Measurements from ENCODE around the gene PALB2. TPM values are rescaled to one million over a fixed set of nuclear protein-coding genes. Genes with fewer than 3 reads are reported as not detected.

Gene PALB2
- total and polyA plus RNA-seq, 10 of the 15 experiments (the other 5 are each of a cell fraction or from before 2014, with no cell fraction given): 9.2 to 24.6 (median 17.6) TPM

DNA sequence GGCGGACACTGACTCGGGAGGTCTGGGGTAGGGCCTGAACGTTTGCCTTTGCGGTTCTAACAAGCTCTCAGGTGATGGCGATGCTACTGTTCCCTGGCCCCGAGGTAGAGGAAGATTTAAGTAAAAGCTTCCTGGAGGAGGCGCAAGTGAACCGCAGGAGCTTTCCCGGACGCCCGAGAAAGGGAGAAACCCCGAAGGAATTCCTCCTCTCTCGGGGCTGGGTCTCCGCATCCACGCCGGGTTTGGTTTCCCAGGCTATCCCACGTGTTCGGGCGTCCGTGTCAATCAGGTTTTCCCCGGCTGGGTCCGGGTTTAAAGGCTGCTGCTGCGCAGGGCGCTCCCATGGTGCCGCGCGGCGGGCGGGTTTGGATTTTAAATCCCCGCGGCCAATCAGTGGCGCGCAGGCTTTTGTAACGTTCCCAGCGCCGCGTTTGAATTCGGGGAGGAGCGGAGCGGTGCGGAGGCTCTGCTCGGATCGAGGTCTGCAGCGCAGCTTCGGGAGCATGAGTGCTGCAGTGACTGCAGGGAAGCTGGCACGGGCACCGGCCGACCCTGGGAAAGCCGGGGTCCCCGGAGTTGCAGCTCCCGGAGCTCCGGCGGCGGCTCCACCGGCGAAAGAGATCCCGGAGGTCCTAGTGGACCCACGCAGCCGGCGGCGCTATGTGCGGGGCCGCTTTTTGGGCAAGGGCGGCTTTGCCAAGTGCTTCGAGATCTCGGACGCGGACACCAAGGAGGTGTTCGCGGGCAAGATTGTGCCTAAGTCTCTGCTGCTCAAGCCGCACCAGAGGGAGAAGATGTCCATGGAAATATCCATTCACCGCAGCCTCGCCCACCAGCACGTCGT lies 37.5 kb upstream of the PALB2 start, which contains the start of gene PLK1 (continued):
- TF ChIP-seq SPI1 (IDR thresholded peaks at IDR 0.05; ENCODE audit: borderline replicate concordance, insufficient read depth, low read depth, low read length) (no peak), CHD2 (IDR thresholded peaks at IDR 0.05; ENCODE audit: borderline replicate concordance, low read depth, low read length) (peak; percentile 64; the same call in 1 of the 2 replicates), ZSCAN29 (IDR thresholded peaks at IDR 0.05) (no peak), NR2C2 (IDR thresholded peaks at IDR 0.05; ENCODE audit: borderline replicate concordance, control insufficient read depth, insufficient read length, low read depth) (no peak), GATAD2B (conservative IDR thresholded peaks at IDR 0.05; ENCODE audit: low read depth) (peak; percentile 92), POLR2A (IDR thresholded peaks at IDR 0.05; ENCODE audit: low read depth, low read length) (peak; percentile 84), NFIC (IDR thresholded peaks at IDR 0.05; ENCODE audit: low read depth, low read length) (0 out of 2 replicates have a peak, but pooled peaks have one; percentile 14), SIN3A (IDR thresholded peaks at IDR 0.05; ENCODE audit: low read depth, low read length) (peak; percentile 99), CBX5 (IDR thresholded peaks at IDR 0.05; ENCODE audit: low read depth) (0 out of 2 replicates have a peak, but pooled peaks have one; percentile 65), CEBPB (IDR thresholded peaks at IDR 0.05; ENCODE audit: borderline replicate concordance in 1 of 2, low read depth in 2 of 2, low read length in 2 of 2) (no peak), RB1 (IDR thresholded peaks at IDR 0.05; ENCODE audit: borderline replicate concordance) (0 out of 2 replicates have a peak, but pooled peaks have one; percentile 57), FOXM1 (IDR thresholded peaks at IDR 0.05; ENCODE audit: low read depth, low read length) (peak; percentile 95), IKZF2 (IDR thresholded peaks at IDR 0.05) (peak; percentile 37; a peak in 1 of 4 replicates), NFYB (IDR thresholded peaks at IDR 0.05; ENCODE audit: insufficient read depth, low read depth, low read length) (peak; percentile 72; the same call in 1 of the 2 replicates), RAD21 (IDR thresholded peaks at IDR 0.05; ENCODE audit: insufficient read depth, low read depth, low read length) (peak; percentile 30; the same call in 1 of the 2 replicates), IKZF1 (conservative IDR thresholded peaks at IDR 0.05) (peak; percentile 82), BHLHE40 (IDR thresholded peaks at IDR 0.05; ENCODE audit: borderline replicate concordance in 1 of 2, low read depth in 2 of 2, low read length in 1 of 2) (0 out of 4 replicates have a peak, but pooled peaks of 1 of the 2 experiments have one; percentile 32), TCF12 (IDR thresholded peaks at IDR 0.05; ENCODE audit: low read depth, low read length) (0 out of 2 replicates have a peak, but pooled peaks have one; percentile 31), FOXK2 (IDR thresholded peaks at IDR 0.05) (peak; percentile 25; the same call in 1 of the 2 replicates), POLR2AphosphoS5 (IDR thresholded peaks at IDR 0.05; ENCODE audit: low read length) (peak; percentile 56; the same call in 1 of the 2 replicates), HDAC6 (IDR thresholded peaks at IDR 0.05; ENCODE audit: unreplicated experiment) (no peak)
- TF ChIP-seq, protein P1, sequence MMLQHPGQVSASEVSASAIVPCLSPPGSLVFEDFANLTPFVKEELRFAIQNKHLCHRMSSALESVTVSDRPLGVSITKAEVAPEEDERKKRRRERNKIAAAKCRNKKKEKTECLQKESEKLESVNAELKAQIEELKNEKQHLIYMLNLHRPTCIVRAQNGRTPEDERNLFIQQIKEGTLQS (IDR thresholded peaks at IDR 0.05; ENCODE audit: borderline replicate concordance, extremely low read depth, low read depth, low read length): no peak
- TF ChIP-seq, protein P2, sequence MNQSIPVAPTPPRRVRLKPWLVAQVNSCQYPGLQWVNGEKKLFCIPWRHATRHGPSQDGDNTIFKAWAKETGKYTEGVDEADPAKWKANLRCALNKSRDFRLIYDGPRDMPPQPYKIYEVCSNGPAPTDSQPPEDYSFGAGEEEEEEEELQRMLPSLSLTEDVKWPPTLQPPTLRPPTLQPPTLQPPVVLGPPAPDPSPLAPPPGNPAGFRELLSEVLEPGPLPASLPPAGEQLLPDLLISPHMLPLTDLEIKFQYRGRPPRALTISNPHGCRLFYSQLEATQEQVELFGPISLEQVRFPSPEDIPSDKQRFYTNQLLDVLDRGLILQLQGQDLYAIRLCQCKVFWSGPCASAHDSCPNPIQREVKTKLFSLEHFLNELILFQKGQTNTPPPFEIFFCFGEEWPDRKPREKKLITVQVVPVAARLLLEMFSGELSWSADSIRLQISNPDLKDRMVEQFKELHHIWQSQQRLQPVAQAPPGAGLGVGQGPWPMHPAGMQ (IDR thresholded peaks at IDR 0.05; ENCODE audit: borderline replicate concordance): no peak
- TF ChIP-seq, protein P3, sequence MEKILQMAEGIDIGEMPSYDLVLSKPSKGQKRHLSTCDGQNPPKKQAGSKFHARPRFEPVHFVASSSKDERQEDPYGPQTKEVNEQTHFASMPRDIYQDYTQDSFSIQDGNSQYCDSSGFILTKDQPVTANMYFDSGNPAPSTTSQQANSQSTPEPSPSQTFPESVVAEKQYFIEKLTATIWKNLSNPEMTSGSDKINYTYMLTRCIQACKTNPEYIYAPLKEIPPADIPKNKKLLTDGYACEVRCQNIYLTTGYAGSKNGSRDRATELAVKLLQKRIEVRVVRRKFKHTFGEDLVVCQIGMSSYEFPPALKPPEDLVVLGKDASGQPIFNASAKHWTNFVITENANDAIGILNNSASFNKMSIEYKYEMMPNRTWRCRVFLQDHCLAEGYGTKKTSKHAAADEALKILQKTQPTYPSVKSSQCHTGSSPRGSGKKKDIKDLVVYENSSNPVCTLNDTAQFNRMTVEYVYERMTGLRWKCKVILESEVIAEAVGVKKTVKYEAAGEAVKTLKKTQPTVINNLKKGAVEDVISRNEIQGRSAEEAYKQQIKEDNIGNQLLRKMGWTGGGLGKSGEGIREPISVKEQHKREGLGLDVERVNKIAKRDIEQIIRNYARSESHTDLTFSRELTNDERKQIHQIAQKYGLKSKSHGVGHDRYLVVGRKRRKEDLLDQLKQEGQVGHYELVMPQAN (conservative IDR thresholded peaks at IDR 0.05): peak; percentile 99
- TF ChIP-seq, protein P4, sequence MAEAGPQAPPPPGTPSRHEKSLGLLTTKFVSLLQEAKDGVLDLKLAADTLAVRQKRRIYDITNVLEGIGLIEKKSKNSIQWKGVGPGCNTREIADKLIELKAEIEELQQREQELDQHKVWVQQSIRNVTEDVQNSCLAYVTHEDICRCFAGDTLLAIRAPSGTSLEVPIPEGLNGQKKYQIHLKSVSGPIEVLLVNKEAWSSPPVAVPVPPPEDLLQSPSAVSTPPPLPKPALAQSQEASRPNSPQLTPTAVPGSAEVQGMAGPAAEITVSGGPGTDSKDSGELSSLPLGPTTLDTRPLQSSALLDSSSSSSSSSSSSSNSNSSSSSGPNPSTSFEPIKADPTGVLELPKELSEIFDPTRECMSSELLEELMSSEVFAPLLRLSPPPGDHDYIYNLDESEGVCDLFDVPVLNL (IDR thresholded peaks at IDR 0.05; ENCODE audit: low read depth, low read length): peak; percentile 99
